HG02678 (cell line): ENCODE results near the gene SETBP1.
A peak's percentile ranks its signal among the peaks of the same experiment; 100 is the strongest.

ENCODE experiments used
- ATAC-seq: cut with Tn5 transposase; IDR thresholded peaks from one replicate; pipeline ENCODE4 v1.9.1; 2021; ENCODE audit warnings: mild to moderate bottlenecking, moderate library complexity; ENCODE audit not compliant: unreplicated experiment

Gene SETBP1

DNA sequence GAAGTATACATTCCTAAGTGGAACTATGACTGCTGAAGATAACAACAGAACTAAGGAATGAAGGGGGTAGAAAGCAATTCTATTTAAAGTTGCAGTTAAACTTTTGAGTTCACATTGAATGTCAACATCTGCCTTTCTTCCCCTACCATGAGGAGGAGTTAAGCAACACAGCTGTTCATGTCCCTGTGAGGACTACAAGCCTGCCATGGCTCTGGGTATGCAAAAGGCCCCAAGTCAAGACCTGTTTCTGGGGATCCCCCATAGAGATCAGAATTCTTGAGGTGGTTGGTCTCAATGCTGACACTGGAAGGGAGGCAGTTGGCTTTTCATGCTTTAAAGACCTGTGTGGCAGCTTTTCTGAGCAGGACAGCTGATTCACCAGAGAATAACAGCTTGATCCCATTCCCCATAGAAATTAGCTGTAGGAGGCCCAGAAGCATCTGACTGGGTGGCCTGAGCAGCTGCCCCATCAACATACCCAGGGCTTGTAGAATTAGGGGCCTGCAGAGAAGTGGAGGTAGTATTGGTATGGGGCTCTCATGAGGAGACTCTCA is 131.0 kb downstream of the SETBP1 start:
- ATAC-seq: peak; percentile 59

DNA sequence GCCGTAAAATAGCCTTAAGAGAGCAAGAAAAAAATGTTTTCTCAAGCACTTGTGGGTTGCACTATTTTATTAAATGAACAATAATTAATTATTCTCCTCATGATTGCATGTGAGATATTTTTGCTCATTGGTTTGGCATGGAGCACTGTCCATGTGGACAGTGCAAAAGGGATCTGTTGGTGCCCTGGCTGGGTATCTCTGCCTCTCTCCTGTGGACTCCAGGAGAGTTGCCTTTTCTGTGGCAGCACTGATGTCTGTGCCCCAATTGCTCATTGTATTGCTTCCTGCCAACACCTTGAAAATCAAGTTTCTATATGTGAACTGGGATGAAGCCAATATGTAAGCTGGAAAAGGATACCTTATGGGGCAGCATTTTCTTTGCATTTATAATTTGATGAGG is 131.7 kb downstream of the SETBP1 start:
- no peak for ATAC-seq

DNA sequence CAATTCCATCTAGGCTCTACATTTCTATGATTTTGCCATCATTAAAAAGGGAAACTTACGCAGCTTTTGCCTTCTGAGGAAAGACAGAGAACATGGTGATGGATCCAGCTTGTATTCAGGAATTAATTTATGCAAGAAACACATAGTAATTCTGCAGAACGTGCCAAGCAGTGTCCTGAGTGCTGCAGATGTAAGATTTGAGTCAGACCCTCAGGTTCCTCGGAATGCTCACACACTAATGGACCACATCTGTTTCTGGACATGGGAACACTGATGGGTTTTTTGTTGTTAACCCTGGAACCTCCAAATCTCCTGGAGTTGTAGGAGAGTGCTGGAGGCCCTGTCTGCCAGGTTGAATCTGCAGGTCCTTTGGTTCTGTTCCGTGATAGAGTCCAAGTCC is 132.9 kb downstream of the SETBP1 start:
- no peak for ATAC-seq

DNA sequence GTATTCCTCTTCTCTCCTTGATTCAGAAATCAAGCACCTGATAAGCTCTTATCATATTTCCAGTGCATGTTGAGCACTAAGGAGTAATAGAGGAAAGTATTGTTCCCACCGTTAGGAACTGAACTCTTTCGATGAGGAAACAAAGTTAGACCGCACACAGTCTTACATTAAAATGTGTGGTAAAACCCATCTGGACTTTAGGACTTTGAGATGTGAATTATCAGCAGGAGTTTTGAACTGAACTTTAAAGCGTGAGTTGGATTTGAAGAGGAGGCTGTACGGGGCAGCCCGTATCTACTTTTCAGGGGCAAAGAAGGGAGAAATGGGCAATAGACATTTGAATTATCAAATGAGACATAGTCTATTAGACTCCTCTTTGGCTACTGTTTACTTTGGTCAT is 134.4 kb downstream of the SETBP1 start:
- ATAC-seq: no peak

DNA sequence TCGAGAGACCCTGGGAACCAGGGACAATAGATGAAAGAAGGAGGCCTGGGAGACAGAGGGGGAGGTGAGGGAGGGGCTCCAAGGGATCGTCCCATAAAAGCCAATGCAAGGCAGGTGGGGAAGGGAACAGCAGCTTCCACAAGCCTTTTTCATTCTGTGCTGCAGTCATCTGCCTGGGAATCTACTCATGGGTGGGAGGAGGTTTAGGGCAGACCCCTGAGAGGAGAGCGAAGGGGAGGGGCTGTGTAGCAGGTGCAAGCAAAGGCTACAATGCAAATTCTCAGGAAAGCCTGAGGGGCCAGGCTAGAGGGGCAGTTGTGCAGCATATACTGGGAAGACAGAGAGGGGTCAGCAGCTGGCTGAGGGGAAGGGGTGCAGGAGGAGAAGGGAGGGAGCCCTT is 135.4 kb downstream of the SETBP1 start:
- no peak for ATAC-seq

DNA sequence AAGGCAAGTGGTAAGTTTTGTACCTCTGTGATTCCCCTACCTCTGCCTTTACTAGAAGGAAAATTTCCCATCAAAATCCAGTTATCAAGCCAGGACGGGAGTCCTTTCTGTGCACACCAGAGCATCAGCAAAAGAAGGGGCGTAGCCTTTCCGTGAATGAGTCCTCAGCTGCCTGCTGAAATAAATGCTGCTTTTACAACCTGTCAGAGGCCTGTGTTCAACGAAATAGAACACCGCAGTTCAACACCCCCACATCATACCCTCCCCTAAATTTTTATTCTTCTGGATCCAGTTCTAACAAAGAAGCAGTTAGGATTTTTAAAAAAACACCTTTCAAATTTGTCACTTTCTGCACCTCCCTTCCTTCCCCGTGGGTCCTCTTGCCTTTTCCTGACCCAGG is 135.8 kb downstream of the SETBP1 start:
- no peak for ATAC-seq

DNA sequence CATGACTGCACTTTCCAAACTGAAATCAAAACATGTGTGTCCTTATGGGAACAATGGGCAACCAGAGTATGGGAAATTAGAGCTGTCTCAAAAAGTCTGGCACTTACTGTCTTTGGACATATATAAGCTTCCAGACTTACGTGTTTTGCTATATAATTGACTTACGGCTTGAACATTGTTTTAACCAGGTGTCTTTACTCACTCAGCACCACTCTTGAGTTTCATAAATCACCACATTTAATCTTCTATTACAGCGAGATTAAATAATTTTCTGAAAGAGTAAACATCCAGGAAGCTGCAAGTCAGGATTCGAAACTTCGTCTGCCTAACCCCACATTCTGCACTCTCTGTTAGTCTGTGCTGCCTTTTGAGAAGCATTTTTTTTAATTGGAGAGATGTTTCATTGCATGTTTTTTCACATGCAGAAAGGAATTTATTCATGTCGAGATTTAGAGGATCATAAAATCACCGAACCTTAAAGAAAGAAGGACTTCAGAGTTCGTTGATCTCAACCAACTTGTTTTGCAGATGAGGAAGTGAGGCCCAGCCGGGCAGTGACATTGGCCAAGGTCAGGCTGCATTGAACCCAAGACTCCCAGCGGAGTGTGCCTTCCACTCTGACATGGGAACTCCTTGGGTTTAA is 137.3 kb downstream of the SETBP1 start:
- no peak for ATAC-seq

DNA sequence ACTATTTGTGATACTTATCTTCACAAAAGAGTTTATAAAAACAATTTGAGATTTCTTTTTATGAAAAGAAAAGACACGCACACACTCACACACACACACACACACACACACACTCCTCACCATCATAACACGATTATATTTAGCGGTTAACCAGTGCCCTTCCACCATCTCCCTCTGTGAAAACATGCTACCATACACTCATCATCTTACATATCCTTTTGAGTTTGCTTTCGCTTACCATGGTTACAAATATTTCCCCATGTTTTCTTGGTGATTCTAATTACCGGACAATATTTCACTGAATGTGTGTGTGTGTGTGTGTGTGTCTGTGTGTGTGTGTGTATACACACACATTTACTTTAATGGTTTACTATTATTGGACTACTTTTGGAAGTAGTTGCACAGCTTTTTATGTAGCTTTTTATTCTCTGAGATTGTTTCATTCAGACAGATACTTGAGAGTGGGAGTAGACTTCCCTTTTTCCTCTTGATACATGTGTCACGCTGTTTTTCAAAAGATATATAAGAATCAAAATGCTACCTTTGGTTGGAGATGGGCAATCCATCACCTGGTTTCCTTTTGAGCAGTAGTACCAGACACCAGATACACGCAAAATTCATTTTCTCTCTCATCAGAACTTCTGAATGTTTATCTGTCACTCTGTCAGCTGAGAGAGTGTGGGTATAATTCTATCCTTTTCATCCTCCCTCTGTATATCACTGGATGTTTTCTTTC is 138.1 kb downstream of the SETBP1 start:
- no peak for ATAC-seq

DNA sequence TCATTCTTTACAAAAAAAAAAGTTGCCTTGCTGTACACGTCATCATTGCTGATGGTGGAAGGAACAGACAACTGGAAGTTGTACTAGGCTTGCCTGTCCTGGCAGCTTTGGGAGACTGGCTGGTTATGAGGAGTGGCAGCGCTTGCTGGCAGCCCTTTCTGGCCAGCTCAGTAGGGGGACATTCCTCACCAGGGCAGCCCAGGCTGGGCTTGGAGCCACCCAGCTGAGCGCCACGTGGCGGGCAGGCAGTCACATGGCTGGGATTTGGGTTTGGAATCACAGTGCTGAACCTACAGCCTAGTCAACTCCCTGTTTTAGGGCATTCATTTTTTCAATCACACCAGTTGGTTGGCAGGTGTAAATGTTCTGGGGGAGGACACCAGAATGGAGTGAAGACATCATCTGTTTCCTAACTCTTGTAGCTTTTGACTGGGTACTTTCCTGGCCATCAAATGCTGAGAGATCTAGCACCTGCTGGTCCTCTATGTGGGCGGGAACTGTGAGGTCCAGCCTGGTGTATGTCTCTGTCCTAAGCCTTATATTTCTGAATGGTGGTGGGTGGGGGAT is 139.3 kb downstream of the SETBP1 start:
- no peak for ATAC-seq

DNA sequence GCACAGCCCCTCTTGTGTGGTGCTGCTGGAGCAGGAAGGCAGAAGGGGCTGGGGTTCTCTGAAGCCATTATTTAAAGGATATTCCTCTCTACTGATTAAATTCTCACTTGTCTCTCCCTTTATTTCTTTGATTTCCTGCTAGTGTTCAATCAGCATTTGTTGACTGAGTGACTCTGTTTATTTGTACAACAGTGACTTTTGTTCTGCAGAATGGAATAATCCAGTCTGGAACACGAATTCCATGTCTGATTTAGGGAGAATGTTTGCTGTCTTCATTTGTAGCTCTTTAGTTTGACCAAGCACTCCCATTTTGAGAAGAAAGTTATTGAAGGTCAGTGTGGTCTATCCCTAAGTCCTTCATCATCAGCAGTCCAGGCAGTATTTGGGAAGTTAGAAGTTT is 141.2 kb downstream of the SETBP1 start:
- no peak for ATAC-seq

DNA sequence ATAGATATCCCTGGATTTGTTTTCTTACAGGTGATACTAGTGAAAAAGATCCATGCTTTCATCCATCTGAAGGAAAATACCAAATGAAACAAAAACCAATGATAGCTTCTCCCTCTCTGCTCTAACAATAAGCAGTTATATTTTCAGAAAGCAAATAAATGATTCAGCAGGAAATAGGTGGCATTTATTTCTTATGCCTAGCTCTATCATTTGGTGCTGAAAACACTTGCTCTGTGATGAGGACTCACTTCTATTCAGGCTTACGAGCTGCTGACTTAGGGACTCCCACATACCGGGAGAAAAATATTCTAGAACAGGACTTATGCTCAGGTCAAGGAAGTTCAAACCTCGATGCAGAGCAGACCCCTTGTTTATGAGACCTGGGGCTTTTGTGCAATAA is 142.6 kb downstream of the SETBP1 start:
- no peak for ATAC-seq

DNA sequence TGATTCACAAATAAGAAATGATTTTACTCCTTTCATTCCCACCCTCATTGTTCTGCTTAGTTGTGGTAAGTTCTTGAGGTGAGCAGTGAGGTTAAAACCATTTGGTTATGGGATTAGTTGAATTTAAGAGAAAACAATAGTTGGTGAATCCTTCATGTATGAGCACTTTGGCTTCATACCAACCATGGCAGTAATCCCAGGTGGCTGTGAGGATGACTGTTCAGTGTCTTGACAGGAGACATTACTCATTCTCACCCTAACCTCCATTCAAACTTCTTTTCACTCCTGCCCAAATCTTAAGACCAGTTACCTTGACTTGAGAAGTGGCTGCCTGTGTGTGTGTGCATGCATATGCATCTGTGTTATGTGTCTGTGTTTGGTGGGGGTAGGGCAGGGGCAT is 143.1 kb downstream of the SETBP1 start:
- ATAC-seq: no peak

DNA sequence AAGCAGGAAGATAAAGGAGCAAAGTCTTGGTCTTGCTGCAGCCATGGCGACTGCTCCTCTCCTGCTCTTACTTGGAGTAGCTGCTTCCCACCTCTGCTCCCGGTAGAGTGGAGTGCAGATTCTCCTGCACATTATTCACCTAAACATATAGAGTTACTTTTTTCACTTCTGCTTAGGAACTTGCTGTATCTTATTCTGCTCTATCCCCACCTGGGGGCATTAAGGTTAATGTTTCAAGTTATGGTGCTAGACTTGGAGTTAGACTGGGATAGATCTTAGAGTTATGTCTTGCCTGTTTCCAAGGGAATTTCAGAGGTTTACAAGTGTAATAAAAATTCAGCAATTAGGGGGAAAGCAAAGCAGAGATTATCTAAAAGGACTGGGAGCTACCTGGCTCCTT is 144.2 kb downstream of the SETBP1 start:
- no peak for ATAC-seq

DNA sequence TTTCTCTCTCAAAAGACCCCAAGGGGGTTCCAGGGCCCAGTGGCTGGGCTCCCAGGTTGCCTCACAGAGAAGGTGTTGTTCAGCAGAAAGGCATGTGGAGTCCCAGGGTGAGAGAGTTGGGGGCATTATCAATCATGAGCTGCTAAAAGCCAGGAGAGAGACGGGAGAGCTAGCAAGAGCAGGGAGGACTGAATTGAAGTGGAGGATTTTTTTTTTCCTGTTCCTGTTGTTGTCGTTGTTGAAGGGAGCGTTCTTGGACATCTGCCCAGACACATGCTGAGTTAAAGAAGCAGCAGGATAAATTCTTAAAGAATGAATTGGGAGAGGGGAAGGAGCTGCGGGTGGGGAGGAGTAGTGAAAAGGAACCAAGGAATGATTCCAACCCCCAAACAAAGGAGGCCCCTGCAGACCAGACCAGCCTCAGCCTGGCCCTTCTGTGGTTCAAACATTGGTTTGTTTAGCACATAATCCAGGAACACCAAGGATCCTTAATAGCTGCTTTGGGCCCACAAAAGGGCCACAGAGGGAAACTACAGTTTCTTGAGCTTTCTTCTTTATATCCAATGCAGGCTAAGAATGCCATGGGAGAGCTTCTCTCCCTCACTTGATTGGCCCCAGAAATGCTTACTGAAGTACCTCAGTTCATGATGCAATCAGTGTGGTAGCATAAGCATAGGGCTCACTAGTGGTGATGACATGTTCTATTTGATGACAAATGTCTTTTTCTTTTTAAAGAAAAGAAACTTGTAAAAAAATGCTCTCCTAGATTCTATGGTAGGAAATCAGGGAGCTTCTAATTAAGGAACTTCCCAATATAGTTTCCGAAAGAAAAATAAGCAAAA is 146.0 kb downstream of the SETBP1 start:
- no peak for ATAC-seq

DNA sequence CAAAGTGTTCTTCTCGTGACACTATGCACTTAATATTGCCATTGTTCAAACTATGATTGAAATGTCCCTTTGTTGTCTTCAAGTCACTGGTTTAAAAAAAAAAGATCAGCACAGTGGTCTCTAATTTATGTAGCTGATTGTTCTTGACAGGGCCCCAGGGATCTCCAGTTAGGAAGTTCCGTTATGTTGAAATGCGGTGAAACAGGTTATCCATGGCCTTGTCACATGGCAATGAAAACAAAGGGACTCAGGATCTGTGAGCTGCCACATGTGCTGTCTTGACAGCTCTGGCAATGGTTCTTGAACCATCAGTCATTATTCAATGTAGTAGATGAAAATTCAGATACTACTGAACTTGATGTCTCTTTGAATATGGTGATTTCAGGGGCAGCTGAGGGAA is 147.4 kb downstream of the SETBP1 start:
- no peak for ATAC-seq

DNA sequence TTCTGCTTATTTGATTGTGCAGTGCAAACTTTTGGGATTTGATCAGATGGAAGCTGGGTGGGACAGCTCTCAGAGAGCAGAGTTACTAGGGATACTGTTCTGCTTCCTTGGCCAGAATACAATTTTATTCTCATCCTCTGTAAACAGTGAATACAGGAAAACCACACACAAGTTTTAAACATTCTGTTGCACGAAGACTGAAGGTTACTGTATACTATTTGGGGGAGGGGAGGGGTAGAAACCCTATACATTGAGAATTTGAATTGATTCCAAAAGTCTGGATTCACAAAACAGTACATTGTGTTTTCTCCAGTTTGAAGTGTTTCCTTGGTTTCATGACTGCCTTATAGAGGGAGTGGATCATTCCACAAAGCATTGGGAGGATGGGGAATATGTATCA is 149.9 kb downstream of the SETBP1 start:
- no peak for ATAC-seq

DNA sequence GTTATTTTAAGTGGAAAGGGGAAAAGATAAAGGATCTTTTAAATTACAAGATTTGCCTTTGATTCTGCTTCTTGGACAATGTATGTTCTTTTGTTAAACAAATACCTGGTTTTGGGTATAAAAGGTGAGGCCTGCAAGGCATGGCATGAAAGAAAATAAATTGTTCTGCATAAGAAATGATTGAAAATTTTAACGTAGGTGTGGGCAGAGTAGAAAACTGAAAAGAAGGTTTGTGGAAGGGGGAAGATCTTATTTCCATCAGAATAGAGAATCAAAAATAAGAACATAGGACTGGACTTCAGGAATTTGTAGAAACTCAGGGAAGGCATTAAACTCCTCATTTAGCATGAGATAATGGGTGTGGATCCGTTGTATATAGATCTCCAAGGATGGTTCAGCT is 153.1 kb downstream of the SETBP1 start:
- ATAC-seq: no peak

DNA sequence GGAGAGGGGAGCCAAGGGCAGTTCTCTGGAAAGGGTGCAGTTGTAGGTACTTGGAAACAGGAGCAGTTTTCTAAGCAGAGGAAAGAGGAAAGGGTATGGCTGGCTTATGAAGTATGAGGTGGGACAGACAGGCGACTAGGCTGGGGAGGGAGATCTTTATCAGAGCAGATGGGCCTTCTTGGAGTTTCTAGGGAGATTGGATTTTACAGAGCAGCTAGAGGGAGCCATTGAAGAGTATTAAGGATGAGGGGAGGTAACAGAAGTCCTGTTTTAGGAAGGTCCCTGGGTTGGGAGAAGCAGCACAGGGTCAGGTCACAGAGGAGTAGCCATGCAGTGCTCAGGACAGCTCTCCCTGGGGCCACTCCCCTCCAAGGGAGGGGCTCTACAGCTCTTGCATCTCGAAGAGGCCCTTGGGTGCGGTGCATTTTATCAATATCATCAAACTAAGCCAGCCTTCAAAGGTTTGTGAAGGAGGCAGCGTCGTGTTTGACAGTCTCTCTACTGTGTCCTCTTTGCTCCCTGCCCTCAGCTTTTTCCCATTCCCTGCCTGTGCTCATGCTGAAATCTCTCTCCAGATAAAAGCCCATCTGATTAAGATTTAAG is 154.3 kb downstream of the SETBP1 start:
- no peak for ATAC-seq

DNA sequence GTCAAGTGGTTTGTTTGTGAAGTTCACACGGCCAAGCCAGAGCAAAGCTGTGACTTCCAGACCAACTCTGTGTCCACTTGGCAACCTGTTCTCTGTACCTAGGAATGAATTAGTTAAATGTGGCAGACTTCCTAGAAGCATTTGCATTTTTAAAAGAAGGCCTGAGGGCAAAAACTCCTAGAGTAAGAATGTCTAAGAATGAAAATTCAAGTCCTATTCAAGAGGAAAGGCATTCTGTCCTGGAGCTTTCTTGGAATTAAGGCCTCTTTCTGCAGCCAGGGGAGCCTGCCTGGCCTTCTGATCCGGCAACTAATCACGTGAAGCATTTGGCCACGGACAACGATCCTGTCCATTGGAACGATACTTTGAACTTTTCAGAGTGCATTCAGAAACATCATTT is 155.0 kb downstream of the SETBP1 start:
- no peak for ATAC-seq

DNA sequence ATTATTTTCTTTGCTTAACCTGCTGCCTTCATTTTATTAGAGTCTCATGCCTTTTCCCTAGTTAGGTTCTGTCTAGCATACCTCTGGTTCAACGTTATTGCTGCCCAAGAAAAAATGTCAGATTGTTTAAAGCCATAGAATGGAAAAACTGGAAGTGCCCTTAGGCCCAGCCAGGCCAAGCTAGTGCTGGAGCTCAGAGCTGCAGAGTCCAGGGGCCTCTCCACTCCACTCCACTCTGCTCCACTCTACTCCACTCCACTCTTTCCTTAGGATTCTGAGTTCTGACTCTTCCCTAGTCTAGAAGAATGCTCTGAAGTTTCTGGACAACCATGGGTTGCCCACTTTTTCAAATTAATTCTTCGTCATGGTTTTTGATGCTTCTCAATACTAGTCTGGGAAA is 155.6 kb downstream of the SETBP1 start:
- ATAC-seq: no peak
